Gastrocnemius medialis (tissue), 4 donors: ENCODE results near the gene MT1E.
"Not testable (repeated sequence)": the region's sequence is repeated elsewhere in the genome, so short reads cannot be mapped to it uniquely, and the experiment has no call there.

Experiments
- POLR2A ChIP-seq, 2 donors: fragments of 450-650 bp; IDR thresholded peaks; one replicate each; pipeline ENCODE4 v1.6.1; 2017; ENCODE audit warnings: antibody characterized with exemption in 2 of 2, mild to moderate bottlenecking in 2 of 2, moderate library complexity in 2 of 2
- TF ChIP-seq, protein P1 (sequence below), 5 experiments: fragments of 450-650 bp in 3 of 5; fragments of 200-600 bp in 2 of 5; sonication (generic) in 2 of 5; IDR thresholded peaks in 4 of 5; conservative IDR thresholded peaks in 1 of 5; 1 replicate in 4 of 5; 2 replicates in 1 of 5; pipeline ENCODE4 v1.5.1; 2016 to 2019; ENCODE audit warnings: antibody characterized with exemption in 5 of 5, mild to moderate bottlenecking in 3 of 5, moderate library complexity in 3 of 5

DNA sequence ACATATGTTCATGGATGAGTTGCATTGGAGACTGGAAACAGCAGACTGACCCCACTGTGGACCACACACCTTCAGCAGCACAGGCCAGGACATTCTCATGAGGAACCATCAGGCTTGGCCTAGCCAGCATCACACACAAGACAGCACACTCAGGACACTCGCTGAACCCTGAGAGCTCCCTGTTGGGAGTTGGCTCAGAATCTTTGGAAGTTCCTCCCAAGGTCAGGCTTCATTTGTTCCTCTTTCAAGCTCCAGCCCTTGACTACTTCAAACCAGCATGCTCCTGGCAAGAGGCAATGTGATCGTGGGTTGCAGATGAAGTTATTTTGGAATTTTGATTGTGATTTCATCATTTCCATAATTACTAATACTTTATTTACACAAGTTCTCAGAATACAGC is 46.1 kb downstream of the MT1E start:
- TF ChIP-seq POLR2A (IDR thresholded peaks at IDR 0.05), result not testable (repeated sequence)
- TF ChIP-seq, protein P1, sequence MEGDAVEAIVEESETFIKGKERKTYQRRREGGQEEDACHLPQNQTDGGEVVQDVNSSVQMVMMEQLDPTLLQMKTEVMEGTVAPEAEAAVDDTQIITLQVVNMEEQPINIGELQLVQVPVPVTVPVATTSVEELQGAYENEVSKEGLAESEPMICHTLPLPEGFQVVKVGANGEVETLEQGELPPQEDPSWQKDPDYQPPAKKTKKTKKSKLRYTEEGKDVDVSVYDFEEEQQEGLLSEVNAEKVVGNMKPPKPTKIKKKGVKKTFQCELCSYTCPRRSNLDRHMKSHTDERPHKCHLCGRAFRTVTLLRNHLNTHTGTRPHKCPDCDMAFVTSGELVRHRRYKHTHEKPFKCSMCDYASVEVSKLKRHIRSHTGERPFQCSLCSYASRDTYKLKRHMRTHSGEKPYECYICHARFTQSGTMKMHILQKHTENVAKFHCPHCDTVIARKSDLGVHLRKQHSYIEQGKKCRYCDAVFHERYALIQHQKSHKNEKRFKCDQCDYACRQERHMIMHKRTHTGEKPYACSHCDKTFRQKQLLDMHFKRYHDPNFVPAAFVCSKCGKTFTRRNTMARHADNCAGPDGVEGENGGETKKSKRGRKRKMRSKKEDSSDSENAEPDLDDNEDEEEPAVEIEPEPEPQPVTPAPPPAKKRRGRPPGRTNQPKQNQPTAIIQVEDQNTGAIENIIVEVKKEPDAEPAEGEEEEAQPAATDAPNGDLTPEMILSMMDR (IDR thresholded peaks at IDR 0.05 in 4 of 5, conservative IDR thresholded peaks at IDR 0.05 in 1 of 5), result not testable (repeated sequence)
